ENCODE data around the gene DHX38.

DHX38 gene

DNA sequence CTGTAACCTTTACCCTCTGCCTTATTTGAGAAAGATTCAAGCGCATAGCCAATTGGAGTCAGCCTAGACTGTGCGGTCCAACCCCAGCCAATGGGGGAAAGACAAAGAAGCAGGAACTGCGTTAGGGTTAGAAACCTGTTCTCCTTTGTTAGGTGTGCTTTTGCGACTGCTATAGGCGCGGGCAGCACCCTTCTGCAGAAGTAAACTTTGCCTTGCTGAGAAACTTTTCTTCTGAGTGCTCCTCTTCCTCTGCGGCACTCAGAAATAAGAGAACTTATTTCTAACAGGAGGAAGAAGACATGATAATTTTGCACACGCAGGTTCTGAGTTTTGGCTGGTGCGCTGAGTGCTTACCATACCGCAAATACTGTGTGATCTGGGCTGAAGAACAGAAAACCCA, 9.2 kb upstream of the DHX38 start:
- DNase-seq: no peak

DNA sequence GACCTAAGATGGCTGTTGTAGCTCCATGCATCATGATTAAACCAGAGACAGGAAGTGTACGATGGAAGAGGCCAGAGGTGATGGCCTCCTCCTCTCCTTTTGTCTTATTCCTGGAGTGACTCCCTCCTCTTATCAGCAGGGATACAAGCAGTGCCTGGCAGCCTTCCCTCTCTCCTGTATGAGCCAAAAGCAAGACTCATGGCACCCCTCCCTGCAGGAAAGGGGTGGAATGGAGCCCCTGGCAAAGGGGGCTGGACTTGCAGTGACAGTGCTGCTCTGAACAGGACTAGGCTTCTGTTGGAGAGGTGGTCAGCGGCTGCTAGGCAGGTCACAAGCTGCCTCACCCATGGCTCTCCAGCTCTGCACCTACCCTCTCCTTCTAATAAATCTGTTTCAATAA, 8.6 kb upstream of the DHX38 start:
- DNase-seq: no peak

DNA sequence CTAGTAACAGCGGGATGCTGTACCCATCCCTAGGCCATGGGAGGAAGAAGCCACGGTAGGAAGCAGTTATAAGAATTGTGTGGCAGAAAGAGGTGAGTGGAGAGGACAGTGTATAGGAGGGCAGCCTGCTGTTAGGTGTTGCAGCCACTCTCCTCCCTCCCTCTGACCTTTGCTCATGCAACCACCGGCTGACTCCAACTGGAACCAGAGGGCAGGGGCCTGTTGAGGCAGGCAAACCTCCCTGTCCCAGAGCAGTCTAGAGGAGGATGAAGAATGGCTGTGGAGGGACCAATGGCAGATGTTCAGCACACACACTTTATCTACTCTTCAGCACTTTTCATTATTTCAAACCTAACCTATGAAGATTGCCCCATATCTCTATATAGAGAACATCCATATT, 2.4 kb upstream of the DHX38 start:
- no peak for DNase-seq

DNA sequence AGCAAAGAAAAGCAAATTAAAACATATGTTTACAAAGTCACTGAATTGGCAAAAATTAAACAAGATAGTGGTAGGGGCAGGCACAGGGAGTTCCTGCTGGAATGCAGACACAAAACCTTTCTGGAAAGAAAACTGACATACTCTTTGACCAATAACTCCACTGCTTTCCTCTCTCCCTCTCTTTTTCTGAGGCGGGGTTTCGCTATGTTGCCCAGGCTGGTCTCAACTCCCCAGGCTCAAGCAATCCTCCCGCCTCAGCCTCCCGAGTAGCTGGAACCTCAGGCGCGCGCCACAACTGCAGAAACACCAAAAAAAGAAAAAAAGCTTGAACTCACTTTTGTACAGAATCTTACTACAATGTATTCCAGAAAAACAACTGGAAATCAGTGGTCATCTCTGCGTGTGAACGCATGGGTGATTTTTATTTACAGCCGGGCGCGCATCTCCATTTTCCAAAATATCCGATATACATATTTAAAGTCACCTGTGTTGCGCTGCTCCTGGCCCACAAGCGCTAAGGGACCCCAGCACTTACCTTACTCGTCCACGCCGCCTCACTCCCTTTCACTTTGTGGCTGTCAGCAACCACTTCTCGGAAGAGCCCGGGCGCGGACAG, 707 bp upstream of the DHX38 start:
- DNase-seq: no peak

DNA sequence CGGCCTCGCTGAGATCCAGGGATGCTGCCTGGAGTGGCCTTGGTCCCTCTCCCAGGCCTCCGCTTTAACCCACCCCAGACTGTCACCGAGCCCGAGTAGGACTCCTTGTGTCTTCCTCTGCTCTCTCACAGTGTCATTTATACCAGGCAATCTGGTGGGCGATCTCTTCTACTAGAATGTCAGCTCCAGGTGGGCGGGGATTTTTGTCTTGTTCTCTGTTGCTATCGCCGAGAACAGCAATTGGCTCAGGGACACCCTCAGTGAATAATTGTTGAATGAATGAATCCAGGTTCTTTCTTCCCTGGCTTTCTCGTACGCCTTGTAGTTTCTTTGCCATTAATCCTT, 591 bp downstream of the DHX38 start:
- no peak for DNase-seq

DNA sequence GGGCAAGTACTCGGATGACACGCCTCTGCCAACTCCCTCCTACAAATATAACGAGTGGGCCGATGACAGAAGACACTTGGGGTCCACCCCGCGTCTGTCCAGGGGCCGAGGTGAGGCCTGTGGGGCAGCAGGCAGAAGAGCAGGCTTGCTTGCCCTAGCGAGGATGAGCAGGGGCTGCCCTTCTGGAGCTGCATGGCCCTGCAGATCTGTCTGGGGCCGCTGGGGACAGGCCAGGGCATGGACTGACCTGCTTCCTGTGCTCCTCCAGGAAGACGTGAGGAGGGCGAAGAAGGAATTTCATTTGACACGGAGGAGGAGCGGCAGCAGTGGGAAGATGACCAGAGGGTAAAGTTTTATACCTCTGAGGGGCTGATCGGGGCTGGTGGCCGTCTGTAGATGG, 5.3 kb downstream of the DHX38 start:
- DNase-seq: no peak

DNA sequence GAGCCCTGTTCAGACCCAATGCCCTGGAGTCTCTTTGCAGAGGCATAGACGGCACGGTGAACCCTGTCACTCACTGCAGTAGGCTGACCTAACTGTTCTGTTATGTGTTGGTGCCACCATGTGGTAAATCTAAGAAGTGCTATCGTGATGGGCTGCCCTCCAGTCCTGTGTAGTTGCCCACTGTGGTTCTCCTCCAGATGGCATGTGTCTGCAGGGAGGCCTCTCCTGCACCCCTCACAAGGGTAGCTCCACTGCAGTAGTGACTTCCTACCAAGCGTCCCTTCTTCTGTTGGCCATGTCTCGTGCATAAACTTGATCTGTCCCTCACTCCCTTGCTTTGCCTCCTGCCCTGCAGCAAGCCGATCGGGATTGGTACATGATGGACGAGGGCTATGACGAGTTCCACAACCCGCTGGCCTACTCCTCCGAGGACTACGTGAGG, 5.8 kb downstream of the DHX38 start:
- DNase-seq: peak; percentile 4

DNA sequence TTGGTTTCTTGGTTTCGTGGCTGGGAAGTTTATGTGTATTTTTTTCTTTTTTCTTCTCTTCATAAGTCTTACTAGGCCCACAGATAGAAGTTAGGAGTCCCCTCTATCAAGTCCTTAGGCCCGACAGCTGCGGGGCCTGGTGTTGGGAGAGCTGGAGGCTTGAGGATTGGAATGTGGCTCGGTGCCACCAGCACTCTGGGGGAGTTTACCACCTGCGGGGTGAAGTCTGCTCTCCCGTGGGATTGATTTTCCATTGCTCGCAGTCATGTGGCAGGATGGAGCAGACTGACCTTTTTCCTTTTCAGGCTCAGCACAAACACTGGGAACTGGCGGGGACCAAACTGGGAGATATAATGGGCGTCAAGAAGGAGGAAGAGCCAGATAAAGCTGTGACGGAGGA, 7.5 kb downstream of the DHX38 start:
- DNase-seq: no peak

DNA sequence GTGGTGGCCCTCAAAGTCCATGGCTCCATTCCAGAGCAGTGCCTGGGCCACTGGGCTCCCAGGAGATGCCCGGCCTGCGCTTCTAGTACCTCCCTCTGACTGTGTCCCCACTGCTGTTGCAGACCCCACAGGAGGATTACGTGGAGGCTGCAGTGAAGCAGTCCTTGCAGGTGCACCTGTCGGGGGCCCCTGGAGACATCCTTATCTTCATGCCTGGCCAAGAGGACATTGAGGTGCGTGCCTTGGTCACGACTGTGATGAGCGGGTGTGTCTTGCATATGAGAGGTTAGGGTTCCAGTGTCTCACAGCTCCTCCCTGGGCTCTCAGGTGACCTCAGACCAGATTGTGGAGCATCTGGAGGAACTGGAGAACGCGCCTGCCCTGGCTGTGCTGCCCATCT, 11.3 kb downstream of the DHX38 start:
- no peak for DNase-seq

DNA sequence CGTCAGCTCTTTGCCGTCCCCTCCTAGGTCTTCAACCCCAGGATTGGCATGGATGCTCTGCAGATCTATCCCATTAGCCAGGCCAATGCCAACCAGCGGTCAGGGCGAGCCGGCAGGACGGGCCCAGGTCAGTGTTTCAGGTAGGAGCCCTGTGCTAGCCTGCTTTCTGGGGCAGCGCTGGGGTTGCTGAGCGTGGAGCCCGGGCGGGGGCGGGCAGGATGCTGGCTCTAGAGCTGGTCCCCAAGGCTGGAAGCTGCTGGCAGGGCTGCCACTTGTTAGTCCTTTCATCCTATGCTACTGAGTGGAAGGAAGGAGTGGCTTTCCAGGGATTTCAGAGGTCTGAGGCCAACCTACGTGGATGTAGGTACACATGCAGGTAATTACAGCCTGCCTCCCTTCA, 12.3 kb downstream of the DHX38 start:
- no peak for DNase-seq

DNA sequence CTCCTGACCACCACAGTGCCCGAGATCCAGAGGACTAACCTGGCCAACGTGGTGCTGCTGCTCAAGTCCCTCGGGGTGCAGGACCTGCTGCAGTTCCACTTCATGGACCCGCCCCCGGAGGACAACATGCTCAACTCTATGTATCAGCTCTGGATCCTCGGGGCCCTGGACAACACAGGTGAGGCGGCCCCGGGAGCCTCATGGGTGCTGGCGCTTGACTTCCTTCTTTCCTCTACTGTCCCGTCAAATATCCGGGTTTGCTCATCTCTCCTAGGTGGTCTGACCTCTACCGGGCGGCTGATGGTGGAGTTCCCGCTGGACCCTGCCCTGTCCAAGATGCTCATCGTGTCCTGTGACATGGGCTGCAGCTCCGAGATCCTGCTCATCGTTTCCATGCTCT, 13.7 kb downstream of the DHX38 start:
- DNase-seq: no peak

DNA sequence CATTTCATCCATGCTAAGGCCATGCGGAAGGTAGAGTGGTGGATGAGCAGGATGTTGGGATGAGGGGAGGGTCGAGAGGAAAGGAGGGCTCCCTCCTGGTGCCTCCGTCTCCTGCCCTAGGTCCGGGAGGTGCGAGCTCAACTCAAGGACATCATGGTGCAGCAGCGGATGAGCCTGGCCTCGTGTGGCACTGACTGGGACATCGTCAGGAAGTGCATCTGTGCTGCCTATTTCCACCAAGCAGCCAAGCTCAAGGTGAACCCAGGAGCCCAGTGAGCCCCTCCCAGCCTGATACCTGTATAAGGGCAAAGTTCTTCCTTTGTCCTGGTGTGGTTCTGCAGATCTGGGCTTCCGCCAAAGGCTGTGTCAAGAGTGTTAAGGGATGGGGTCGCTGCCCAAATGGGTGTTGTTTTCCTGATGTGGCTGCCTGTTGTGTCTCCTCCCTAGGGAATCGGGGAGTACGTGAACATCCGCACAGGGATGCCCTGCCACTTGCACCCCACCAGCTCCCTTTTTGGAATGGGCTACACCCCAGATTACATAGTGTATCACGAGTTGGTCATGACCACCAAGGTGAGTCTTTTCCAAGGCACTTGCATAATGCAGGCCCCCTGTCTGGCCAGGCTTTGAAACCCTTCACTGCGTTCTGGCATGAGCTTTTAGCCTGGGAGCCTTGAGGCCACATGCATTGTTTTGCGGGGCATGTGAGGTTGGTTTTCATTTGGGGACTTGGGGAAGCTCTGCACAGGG, 14.9 kb downstream of the DHX38 start:
- no peak for DNase-seq

DNA sequence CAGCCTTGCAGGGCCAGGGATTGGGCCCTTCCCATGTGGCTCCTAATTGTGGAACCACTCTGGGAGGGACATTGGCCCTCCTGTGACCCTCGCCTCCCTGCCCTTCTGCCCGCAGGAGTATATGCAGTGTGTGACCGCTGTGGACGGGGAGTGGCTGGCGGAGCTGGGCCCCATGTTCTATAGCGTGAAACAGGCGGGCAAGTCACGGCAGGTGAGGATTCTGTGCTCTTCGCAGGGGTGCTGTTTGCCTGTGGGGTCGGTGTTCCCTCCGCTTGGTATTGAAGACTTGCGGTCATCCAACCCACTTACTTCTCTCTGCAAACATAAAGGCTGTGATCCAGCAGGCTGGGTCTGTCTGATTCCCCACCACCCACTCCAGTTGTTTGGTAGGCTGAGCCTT, 15.7 kb downstream of the DHX38 start:
- DNase-seq: no peak

DNA sequence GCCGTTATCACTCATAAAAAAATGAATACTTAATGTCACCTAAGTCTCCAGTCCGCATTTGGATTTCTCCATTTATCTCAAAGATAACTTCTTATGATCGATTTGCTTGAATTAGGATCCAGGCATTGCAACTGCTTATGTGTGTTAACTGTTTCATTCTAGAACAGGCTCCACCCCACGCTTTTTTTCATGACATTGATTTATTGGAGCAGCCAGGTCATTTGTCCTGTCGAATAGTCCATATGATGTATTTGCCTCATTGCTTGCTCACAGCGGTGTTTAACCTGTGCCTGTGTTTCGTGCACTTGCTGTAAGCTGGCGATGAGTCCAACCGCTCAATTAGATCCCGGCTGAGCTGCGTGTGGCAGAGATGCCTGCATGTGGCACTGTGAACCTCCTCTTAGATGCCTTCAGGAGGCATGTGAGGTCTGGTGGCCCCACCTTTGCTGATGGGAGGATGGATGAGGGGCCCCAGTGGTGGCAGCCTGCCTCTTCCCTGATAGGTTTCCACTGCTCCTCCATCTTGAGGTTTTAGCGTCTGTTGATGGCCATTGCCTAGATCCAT, 16.4 kb downstream of the DHX38 start:
- DNase-seq: no peak

DNA sequence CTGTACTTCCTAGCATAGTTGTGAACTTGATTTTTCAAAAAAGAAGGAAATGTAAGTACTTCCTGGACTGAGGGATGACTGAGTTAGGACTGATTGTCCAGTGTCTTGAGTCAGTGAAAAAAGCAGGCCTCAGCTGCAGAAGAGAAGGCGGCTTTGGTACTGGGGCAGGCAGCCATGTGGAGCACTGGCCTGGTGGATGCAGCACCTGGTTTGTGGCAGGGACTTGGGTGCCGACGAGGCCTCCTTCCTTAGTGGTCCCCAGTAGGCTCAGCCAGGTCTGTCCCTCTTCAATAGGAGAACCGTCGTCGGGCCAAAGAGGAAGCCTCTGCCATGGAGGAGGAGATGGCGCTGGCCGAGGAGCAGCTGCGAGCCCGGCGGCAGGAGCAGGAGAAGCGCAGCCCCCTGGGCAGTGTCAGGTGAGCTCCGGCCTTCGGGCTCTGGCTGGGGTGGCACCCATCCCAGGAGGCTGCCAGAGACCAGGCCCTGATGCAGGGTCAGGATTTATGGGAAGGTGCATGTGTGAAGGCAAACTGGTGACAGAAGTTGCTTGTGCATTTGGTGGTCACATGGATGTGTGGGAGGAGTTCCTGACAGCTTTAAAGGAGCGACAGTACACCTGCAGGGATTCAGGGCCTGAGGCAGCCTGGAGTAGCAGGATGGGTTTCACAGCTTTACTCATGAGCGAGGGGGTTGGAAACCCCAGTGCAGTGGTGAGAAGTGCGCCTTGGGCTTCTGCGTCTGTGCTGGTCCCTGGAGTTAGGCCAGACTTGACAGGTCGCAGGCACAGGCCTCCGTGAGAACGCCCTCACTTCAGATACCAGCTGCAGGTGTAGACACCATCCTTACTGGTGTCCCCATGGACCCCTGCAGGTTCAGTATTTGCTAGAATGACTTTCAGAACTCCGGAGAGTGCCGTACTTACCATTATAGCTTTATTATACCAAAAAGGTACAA, 17.3 kb downstream of the DHX38 start:
- no peak for DNase-seq

DNA sequence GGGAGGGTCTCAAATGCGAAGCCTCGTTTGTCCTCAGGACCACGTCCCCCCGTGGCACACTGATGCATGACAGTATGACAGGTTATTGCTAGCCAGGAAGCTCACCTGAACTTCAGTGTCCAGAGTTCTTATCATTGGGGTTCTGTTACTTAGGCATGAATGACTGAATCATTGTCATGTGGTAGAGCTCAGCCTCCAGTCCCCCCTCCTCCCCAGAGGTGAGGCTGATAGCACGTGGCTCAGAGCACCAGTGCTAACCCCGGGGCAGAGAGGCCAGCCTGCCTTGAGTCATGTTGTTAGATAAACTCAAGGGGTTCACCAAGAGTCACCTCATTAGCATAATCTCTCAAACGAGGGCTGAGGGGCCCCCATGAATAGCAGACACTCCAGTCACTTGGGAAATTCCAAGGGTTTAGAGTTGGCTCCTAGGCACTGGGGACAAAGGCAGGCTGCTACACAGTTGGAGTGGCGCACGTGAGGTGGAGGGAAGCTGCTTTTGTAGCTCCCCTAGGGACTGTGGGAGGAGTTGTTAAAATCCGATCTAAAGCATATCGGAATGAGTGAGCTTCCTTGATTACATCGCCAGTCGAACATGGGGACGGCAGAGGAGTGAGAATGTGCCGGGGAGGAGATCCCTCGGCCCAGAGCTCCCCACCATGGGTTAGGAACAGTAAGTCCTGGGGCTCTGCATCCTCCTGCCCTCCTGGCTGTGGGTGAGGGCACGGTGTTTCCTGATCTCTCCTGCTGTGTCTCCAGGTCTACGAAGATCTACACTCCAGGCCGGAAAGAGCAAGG, 18.2 kb downstream of the DHX38 start:
- no peak for DNase-seq

DNA sequence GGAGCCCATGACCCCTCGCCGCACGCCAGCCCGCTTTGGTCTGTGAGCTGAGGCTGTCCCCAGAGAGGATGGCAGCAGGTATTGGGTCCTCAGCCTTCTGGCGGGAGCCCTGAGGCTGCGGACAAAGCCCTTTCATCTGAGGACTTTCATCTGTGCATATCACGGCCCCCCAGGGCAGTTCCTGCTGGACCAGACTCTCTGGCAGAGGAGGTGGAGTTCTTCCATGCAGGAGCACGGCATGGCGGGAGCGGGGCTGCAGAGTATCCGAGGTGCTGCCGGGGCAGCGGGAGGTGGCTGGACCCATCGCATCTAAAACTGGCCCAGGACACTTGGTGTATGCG, 18.8 kb downstream of the DHX38 start:
- no peak for DNase-seq

DNA sequence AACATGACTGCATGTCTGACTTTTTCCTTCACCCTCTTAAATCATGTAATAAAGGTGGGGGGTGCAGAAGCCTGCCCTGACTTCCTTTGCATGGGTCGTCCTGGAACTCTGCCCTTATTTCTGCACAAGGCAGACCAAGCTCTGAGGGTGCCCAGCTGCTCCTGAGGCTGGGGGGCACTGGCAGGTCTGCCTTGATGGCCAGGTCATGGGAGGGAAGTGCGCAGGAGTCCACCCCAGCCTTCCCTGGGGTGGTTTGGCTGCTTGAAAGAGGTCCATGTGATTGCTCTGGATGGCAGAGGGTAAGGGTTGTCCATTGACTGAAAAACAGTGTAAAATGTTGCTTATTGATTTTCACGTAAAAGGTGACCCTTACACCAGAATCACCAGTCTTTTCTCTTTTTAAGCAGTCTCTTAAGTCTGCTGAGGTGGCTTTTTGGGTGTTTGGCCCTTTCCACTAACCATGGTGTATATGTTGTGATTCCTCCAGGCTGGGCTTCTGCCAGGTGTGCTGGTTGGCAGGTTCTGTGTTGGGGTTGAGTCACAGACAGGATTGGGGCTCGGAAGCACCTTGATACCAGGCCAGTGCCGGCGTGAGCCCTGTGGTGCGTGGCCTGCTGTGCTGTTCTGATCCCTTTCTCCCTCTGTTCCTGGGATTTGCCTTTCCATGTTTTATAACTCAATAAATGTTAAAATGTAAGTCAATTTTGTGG, 19.4 kb downstream of the DHX38 start:
- DNase-seq: no peak

DNA sequence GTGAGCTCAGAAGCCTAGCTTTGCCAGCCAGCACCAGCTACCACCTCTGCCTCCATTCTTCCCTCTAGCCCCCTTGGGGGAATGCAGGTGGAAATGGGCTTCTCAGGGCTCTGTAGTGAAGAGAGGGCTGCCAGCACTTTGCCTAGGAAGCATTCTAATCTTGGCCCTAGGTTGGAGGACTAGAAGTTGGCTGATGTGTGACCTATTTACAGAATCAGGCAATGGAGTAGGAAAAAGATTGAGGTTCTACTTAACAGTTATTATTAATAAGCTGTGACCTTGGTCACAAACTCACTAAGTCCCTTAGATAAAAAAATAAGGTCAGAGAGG, 19.9 kb downstream of the DHX38 start:
- DNase-seq: no peak

DNA sequence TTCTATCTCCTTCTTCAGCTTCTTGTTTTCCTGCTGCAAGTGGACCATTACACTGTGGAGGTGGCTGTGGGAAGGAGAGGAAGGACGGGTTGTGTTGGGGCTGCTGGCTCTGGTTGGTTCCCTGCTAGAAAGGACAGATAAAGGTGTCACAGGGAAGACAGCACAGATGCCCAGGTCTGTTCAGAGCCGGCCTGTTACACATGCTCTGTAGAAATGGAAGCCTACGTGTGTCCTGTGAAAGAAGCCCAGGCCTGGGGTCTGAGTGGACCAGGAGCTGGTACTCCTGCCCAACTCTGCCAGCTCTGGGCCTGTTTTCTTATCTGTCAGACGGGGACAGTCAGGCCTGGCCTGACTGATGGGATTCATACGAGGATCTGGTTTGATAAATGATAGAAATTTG, 26.4 kb downstream of the DHX38 start:
- DNase-seq: no peak

DNA sequence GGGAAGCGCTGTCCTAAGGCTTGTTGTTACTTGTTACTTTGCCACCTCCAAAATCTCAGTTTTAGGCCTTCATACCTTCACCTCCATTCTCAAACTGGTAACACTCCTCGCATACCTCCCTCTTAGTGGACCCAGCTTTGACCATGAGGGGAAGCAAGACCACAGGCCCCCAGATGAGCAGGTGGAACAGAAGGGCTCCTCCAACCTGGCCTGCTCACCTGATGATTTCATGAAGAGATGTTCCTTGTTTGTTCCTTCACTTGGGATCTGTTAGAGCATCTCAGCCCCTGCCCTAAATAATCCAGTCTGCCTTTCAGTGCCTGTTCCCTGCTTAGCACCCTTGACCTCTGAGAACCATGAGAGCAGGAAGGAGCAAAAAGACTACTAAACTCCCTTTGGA, 28.7 kb downstream of the DHX38 start:
- no peak for DNase-seq

DNA sequence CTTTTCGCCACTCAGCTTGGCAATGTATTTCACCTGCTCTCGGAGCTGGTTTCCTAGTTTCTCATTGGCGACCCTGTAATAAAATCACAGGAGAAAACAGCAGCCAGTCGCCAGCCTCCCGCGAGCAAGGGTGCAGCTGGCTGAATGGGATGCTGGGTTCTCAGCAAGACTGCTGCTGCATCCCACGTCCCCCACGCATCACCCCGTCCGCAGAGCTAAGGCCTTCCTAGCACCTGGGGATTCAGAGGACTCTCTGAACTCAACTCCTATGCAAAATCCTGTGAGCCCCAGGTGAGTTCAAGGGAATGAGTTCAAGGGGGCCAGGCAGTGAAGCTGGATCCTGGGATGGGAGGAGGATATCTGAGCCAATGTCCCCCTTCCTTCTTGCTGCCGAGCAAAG, 29.3 kb downstream of the DHX38 start:
- no peak for DNase-seq
